ENCODE results near the gene COL21A1.

DNA sequence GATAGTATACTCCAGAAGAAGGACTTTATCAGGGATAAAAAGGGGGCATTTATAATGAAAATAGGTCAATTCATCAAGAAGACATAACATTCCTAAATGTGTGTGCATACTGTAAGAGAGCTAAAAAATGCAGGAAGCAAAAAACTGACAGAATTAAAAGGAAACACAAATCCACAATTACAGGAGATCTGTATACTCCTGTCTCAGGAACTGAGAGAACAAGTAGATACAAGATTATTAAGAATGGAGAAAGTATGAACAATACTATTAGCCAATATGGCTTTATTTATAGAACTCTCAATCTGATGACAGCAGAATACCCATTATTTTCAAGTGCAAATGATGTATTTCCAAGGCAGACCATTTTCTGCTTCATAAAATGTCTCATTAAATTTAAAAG, 204.3 kb downstream of the COL21A1 start:
- TF ChIP-seq, protein P1, sequence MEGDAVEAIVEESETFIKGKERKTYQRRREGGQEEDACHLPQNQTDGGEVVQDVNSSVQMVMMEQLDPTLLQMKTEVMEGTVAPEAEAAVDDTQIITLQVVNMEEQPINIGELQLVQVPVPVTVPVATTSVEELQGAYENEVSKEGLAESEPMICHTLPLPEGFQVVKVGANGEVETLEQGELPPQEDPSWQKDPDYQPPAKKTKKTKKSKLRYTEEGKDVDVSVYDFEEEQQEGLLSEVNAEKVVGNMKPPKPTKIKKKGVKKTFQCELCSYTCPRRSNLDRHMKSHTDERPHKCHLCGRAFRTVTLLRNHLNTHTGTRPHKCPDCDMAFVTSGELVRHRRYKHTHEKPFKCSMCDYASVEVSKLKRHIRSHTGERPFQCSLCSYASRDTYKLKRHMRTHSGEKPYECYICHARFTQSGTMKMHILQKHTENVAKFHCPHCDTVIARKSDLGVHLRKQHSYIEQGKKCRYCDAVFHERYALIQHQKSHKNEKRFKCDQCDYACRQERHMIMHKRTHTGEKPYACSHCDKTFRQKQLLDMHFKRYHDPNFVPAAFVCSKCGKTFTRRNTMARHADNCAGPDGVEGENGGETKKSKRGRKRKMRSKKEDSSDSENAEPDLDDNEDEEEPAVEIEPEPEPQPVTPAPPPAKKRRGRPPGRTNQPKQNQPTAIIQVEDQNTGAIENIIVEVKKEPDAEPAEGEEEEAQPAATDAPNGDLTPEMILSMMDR (IDR thresholded peaks at IDR 0.05) = no peak
- TF ChIP-seq POLR2AphosphoS5 (IDR thresholded peaks at IDR 0.05) (no peak), POLR2A (IDR thresholded peaks at IDR 0.05) (no peak)
